Measurements from ENCODE around the gene PROZ.

DNA sequence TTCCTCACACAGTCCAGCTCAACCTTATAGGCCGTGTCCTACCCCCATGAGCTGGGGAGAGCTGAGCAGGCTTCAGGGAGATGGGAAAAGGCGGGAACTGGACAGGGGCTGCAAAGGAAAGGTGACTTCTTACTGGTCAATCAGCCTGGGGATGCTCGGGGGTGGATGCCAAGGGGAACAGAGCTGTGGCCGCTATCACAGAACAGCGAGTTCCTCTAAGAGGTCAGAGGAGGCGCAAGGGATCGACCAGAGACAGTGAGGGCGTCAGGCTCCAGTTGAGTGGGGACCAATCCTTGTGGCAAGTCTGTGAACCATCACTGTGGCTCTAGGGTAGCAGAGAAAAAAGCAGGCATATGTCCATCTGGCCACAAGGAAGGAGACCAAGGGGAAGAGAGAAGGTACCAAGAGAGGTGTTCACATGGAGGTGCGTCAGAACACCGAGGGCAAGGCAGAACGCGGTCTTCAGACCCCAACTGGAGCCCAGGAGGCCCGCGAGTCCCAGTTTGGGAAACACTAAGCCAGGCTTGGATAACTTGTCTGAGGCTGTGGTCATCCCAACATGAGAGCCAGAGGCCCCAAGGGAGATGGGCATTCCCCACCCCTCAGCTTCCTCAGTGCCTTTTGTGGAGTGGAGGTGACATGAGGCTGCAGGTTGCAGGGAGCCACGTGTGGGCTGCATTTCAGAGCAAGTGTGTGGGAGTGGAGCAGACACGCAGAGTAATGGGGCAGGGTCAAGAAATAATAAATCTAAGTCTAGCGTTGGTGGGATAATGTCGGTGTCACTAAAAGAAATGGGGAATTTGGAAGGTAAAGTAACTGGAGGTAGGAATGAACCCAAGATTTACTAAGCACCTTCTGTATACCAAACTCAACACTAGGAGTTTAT is 31.9 kb upstream of the PROZ start:
- TF ChIP-seq POLR2AphosphoS5 (IDR thresholded peaks at IDR 0.05; ENCODE audit: borderline replicate concordance, low read depth, low read length) (no peak), EZH2 (IDR thresholded peaks at IDR 0.05) (no peak), FOXP2 (optimal IDR thresholded peaks at IDR 0.05; ENCODE audit: control extremely low read depth, extremely low read length, insufficient read depth) (no peak)
